AG04450 (cell line): ENCODE measurements around the gene TBC1D25. TPM values are rescaled to one million over a fixed set of nuclear protein-coding genes. Genes with fewer than 3 reads are reported as not detected.

Experiments used
- CTCF ChIA-PET: fragments of 300-600, 350-600 bp; formaldehyde crosslinking; extraction: SDS; loops from one replicate; lab custom pipeline; 2022; ENCODE audit warnings: antibody characterized with exemption, inconsistent platforms; lab: Charles Lee
- POLR2A ChIA-PET: fragments of 350-600 bp; formaldehyde crosslinking; extraction: SDS; loops from one replicate; lab custom pipeline; 2021; ENCODE audit warnings: antibody characterized with exemption, inconsistent platforms; lab: Yijun Ruan, JAX
- DNase-seq: peaks from one replicate; pipeline ENCODE4 v3.0.0-alpha.2; 2011; ENCODE audit warnings: low read depth, low spot score
- H3K27ac ChIP-seq: one replicate; pipeline ENCODE4 v1.5.1; 2012; ENCODE audit warnings: low read depth, low read length, control low read depth
- H3K27me3 ChIP-seq: one replicate; pipeline ENCODE4 v1.6.0; 2012; ENCODE audit warnings: low read length; ENCODE audit not compliant: control insufficient read depth, insufficient read depth
- H3K4me3 ChIP-seq: 2 replicates; pipeline ENCODE4 v1.5.1; 2011; ENCODE audit warnings: mild to moderate bottlenecking, low read depth, low read length, control low read depth
- H3K9me3 ChIP-seq: 2 replicates; pipeline ENCODE4 v1.5.1; 2012; ENCODE audit warnings: low read length; ENCODE audit not compliant: control insufficient read depth, insufficient read depth
- CTCF ChIP-seq: IDR thresholded peaks from 2 replicates; pipeline ENCODE4 v1.5.1; 2011; ENCODE audit warnings: low read depth, low read length, control low read depth, inconsistent platforms
- polyA plus RNA-seq: library from polyadenylated mRNA; depleted of rRNA; stranded (reverse); fragments of >200 nt; gene quantifications from 2 replicates; pipeline ENCODE4 v1.2.3, GENCODE V29; 2011

The TBC1D25 gene
- polyA plus RNA-seq, 1 experiment, result 7.9 TPM

GRCh38 chrX:48505481-48505880 lies 34.0 kb upstream of the TBC1D25 start:
- Histone ChIP-seq H3K4me3 (no peak overlapping the region), H3K27me3 (no peaks in the 10 kb centered on the region), H3K9me3 (no peaks in the 10 kb centered on the region), H3K27ac (no peak overlapping the region)
- no peak for TF ChIP-seq CTCF
- ChIA-PET CTCF (no interaction called here), POLR2A (no interaction called here)
- DNase-seq, result no peak

- DNase-seq, result no peak
- Histone ChIP-seq H3K27me3 (no peaks in the 10 kb centered on the region), H3K9me3 (no peaks in the 10 kb centered on the region), H3K27ac (no peak overlapping the region), H3K4me3 (no peak overlapping the region)
- POLR2A ChIA-PET, result no interaction called here
- CTCF ChIA-PET, result no interaction called here
- TF ChIP-seq CTCF, result no peak
Measured at GRCh38 chrX:48507246-48507645, 32.3 kb upstream of the TBC1D25 start.

GRCh38 chrX:48508400-48509244 lies 30.9 kb upstream of the TBC1D25 start, which contains the start of gene PORCN:
Gene PORCN (plus strand): TSS chrX:48508992. CDS start chrX:48509821, 829 bp downstream.
- CTCF ChIA-PET, result interaction anchor here (0.9 kb wide), 1 partner anchor 14 kb away, joined by 5 read pairs; no protein-coding TSS in a partner anchor
- DNase-seq, result no peak
- POLR2A ChIA-PET, result no interaction called here

GRCh38 chrX:48509245-48509590 lies 30.3 kb upstream of the TBC1D25 start:
- Histone ChIP-seq H3K4me3 (peak overlapping the region; percentile 76), H3K27me3 (no peaks in the 10 kb centered on the region), H3K27ac (no peak overlapping the region), H3K9me3 (no peaks in the 10 kb centered on the region)
- ChIA-PET CTCF (no interaction called here), POLR2A (no interaction called here)
- no peak for DNase-seq
- no peak for TF ChIP-seq CTCF

More at GRCh38 chrX:48508400-48509244, 30.9 kb upstream of the TBC1D25 start, which contains the start of gene PORCN:
- H3K27ac ChIP-seq, result no peak within 1 kb of the TSS
- no peaks in the 10 kb centered on the region for H3K9me3 ChIP-seq
- H3K4me3 ChIP-seq, result peak within 1 kb of the TSS; percentile 76
- TF ChIP-seq CTCF, result no peak
- H3K27me3 ChIP-seq, result no peaks in the 10 kb centered on the region

GRCh38 chrX:48509619-48510018 lies 29.9 kb upstream of the TBC1D25 start:
- H3K27me3 ChIP-seq, result no peaks in the 10 kb centered on the region
- no peak for TF ChIP-seq CTCF
- peak overlapping the region; percentile 76 for H3K4me3 ChIP-seq
- no peak for DNase-seq
- ChIA-PET POLR2A (no interaction called here), CTCF (no interaction called here)
- no peak overlapping the region for H3K27ac ChIP-seq
- no peaks in the 10 kb centered on the region for H3K9me3 ChIP-seq
